Gastrocnemius medialis (tissue), 4 donors: ENCODE measurements around the gene HACD1.

ENCODE experiments used
- CTCF ChIP-seq, 5 experiments: fragments of 450-650 bp in 3 of 5; fragments of 200-600 bp in 2 of 5; sonication (generic) in 2 of 5; IDR thresholded peaks in 4 of 5; conservative IDR thresholded peaks in 1 of 5; 1 replicate in 4 of 5; 2 replicates in 1 of 5; pipeline ENCODE4 v1.5.1; 2016 to 2019; ENCODE audit warnings: antibody characterized with exemption in 5 of 5, mild to moderate bottlenecking in 3 of 5, moderate library complexity in 3 of 5
- POLR2A ChIP-seq, 2 donors: fragments of 450-650 bp; IDR thresholded peaks; one replicate each; pipeline ENCODE4 v1.6.1; 2017; ENCODE audit warnings: antibody characterized with exemption in 2 of 2, mild to moderate bottlenecking in 2 of 2, moderate library complexity in 2 of 2

DNA sequence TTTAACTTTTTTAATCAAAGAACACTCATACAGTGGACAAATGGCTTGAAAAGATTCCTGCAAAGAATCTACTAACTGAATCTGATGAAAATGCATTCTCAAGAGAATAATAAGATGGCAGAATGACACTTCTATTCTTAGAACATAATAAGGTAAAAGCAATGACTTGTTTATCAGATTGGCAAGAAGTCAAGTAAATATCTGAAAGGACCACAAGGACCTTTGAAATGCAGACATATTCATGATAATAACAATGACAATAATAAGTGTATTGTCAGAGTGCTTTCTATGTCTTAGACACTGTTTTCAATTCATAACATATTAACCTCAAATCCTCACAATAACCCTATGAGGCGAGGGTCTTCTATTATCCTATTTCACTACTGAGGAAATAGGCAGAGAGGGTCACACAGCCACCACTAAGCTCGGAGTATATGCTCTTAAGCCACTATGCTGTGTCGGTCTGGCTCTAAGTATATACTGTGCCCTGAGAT lies 10.6 kb downstream of the HACD1 start:
- TF ChIP-seq CTCF (IDR thresholded peaks at IDR 0.05 in 4 of 5, conservative IDR thresholded peaks at IDR 0.05 in 1 of 5) = no peak
- no peak for TF ChIP-seq POLR2A (IDR thresholded peaks at IDR 0.05)
